NCI-H1417 treated with DMSO at 0.1 percent for 48 hours (cell line): ENCODE measurements around the gene ANO2.

Source experiments
- DNase-seq: peaks from one replicate; lab custom pipeline; 2025; lab: John Stamatoyannopoulos, UW

The ANO2 gene

DNA sequence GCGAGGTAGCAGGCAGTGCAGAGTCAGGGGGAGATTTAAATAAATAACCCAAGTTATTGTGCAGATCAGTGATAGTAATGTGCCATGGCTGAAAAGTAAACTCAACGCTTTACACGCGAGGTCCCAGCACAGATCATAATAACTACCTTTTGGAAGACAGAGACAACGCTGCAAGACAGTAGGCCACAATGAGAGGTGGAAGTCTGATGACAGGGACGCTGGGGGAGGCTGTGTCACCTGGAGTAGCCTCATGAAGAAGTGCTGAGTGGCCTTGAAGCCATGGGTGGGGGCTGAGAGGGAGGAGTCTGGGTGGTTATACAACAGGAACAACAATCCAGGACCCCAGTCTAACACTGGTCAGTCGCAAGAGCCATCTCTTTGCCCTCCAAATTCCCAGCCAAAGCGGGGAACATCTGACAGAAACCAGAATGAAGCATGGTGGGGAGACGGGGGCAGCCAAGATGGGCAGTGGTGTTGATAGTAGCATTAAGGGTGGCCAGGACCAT, 28.2 kb downstream of the ANO2 start:
- DNase-seq, result no peak

DNA sequence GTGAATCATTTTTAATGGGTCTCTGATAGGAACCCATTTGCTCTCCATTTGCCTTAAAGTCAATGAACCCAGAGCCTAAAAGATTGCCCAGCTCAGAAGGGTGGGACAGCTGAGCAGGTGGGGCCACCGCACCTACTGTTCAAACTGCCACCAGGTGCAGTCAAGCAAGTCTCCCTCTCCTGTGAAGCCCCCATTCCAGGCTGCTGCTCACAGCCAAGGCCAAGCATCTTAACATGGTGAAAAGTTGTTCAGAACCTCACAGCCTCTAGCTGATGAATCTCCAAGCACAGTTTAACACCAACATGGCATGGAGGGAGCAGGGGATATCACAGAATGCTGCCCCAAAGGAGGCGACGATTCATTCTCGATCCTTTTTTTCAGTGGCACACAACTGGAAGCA, 29.5 kb downstream of the ANO2 start:
- no peak for DNase-seq

DNA sequence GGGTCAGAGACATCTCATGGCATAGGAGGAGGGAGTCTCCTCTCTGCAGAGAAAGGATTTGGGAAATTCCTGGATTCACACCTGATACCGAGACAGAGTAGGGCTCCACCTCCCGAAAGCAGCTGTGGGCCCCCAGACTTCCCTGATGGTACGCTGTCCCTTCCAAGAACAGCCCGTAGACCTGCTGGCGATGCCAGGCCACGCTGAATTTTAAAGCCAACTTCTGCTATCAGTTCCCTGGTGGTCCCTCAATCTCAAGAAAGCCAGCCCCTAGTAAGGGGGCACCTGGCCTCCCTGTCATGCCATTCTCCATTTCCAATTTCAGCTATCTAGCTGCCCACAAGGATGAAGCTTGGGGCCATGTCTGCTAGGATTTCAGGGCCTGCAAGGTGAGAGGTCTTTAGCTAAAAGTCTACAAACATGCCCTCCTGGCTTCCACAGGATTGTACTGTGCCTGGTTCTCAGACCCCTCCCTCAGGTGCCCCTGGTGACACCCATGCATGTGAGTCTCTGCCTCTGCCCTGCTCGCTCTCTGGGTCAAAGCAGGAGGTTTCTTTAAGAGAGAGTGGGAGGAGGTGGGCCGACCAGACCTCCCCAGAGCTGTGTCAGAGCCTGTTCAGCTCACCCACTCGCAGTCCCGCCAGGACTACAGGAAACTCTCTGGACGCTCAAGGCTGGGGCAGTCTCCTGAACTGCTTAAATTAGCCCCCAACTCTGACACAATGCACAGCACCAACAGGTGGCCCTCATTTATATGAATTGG, 30.5 kb downstream of the ANO2 start:
- no peak for DNase-seq

DNA sequence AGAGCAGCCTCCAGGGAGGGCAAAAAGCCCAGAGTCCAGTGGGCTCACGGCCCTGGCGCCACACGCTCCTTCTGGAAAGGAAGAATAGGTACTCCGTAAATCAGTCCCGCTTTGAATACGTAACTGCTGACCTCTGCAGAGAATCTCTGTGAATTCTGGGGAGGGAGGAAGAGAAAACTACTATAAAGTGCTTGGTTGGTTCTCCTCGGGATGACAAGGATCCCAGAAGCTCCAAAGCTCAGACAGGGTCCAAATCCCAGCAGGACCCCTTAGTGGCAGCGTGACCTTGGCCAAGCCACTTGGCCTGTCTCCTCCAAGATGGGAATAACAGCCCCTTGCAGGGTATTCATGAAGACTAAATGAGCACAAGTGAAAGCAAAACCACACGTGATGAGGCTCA, 31.7 kb downstream of the ANO2 start:
- no peak for DNase-seq

DNA sequence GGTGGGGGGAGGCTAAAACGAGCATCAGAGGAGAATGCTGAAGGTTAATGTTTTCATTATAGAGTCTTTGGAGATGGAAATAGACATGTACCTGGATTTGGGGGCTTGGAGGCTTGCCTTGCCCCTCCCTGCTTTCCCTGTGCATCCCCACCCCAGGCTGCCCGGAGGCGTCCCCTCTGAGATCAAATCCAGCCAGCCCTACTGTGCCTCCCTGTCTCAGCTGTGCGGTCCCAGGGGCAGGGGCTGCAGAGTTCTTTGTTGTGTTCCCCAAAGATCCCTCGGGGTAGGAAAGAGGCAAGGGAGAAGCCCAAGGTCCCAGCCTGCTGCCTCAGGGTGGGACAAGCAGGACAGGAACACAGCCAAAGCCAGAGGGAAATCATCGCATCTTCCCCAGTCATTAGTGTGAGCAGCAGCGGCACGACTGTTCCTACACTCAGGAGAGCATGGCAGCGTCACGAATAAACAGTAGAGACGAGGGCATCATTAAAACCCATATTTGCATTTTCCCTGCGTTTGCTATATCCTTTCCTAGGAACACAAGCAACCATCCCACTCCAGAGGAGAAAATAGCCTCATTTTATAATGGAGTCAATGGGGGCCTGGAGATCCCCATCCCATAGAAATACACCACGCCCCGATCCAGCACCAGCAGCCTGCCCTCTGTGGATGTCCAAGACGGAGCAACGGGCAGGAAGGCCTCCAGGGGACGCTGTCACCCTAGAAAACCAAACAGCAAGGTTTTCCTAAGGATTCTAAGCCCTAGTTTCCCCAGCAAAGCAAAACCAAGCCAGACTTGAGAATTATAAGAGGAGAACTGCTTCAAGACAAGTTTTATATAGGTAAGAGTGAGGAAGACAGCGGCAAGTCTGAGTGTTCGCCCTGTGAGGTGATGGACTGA, 32.4 kb downstream of the ANO2 start:
- DNase-seq, result no peak

DNA sequence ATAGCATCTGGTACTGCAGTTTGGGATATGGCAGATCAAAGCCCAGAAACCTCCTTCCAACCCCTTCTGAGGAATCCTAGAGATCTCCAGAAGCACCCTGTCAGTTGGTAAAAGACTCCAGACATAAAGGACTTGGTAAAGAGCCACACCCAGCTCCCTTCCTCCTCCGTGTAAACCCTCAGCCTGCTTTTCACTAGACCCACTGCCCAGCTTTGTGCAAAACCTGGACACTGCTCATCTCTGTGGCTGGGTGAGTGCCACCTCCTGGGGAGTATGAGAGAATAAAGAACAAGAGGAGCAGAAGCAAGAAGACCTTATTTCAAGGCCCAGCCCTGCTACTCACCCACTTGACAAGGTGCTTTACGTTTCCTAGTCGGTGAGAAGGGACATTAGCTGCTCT, 33.0 kb downstream of the ANO2 start:
- no peak for DNase-seq

DNA sequence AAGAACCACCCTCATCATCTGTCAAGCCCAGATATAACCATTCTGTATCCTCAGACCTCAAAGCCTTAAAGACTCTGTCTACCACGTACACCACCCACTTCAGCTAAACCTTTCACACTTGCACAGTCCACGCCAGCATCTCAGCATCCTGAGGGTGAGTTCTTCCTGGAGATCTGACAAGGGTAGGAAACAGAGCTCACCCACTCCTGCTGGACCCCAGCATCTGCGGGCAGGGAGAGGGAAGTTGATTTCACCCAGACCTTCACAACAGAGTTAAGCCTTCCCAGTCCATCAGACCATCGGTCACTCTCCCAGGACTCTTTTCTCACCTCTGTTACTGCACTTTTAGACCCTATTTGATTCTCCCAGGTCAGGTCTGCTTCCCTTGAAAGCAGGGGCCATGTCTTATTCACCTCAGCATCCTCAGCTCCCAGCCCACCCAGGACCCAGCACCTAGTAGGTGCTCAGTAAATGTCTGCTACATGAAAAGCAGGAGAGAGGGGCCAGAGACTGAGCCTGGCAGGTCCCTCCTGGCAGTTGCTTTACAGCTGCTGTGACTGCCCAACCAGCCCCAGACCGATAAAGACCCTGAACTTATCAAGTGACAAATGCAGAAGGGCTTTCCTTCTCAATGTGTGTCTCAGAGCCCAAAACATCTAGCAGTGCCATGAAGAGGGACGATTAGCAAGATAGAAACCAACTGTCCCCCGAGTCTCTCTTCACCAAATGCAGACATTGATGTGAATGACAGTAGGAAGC, 34.1 kb downstream of the ANO2 start:
- DNase-seq, result no peak

DNA sequence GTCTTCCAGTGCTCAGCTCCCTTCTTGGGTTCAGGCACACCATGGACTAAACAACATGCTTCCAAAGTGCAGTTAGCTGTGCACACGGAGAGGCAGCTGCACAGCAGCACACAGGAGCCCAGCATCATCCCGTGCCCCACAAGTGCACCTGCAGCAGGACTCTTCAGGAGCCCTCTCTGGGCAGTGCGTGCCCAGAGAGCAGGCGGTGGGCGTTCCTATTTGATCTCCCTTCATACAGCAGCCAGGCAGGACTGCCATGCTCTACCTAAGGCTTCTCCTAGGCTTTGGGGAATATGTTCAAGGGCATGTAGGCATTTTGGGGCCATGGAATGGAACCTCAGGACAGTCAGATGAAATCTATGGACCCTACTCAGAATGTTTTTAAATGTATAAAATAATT, 35.5 kb downstream of the ANO2 start:
- DNase-seq, result no peak

DNA sequence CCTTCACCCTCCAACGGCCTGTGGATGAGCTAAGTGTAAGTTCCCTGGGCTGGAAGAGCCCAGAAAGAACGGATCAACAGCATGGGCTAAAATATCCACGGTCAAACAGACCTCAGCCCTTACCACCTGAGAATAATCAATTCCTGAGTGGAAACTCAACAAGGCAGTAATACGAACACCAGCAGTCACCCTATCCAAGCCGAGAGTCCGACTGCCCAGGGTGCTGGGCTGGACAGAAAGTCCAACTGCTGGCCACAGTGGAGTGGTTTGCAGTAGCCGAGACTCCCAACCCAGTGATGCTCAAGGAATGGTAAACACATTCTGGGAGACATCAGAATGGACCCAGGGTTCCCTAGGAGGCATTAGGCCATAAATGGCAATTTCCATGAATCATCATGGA, 36.8 kb downstream of the ANO2 start:
- DNase-seq, result no peak

DNA sequence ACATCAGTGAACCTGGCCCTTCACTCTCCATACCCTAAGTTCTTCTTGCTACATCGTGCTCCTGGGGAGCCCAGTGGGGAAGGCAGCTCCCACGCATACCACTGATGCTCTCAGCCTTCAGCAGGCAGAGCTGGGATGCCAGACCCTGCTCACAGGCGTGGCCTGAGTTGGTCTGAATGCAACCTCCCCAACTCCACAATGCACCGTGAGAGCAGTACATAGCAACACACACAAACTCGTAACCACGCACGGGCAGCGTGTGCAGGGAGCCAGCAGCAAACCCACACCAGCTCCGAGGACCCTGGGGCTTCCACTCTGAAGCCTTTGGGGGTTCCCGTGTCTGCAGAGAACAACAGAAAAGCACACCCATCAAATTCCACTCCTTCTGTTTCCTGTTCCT, 37.3 kb downstream of the ANO2 start:
- no peak for DNase-seq

DNA sequence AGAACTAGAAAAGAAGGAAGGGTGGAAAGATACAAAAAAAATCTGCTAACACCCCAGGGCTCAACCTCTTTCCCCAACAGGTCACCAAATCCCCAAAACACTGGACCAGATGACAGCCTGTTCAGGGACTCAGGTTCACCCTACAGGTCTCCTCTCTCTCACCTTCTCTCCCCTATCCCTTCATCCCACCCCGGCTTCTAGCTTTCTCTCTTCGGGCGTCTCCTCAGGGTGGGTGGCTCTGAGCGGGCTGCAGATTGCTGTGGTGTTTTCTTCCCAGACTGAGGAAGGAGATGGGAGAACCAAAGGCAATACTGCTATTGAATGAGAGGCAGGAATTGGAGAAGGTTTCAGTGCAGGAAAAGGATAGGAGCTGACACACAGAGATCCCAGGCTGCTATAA, 39.3 kb downstream of the ANO2 start:
- DNase-seq, result no peak

DNA sequence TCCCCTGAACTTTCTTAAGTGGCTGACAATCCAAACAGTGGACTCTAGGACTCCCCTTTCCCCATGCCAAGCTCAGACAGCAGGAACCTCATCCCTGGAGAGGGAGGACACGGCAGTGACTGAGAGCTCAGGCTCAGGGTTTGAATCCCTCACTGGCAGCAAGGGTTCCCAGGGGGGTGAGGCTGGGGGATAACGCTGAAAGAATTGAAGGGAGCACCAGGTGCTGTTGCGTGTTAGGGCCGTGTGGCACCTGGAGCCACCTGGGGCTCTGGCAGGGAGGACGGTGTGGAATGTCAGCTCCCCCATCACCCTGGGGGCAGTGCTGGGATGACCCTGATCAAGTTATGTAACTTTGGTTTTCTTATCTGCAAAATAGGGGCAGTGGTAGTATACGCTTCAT, 40.1 kb downstream of the ANO2 start:
- DNase-seq, result no peak

DNA sequence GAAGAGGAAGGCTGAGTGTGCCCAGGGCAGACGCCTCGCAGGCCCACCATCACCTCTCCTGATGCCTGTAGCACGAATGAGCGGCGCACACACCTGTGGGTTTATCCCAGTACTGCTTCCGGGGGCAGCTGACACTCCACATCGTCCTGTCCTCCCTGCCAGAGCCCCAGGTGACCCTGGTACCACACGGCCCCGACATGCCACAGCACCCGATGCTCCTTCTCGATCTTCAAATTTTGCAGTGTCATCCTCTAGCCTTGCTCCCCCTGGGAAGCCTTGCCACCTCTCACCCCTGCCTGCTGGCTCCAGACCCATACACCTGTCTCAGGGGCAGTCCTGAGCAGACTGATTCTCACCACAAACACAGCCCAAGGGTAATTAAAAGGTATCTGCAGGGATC, 40.6 kb downstream of the ANO2 start:
- DNase-seq, result no peak

DNA sequence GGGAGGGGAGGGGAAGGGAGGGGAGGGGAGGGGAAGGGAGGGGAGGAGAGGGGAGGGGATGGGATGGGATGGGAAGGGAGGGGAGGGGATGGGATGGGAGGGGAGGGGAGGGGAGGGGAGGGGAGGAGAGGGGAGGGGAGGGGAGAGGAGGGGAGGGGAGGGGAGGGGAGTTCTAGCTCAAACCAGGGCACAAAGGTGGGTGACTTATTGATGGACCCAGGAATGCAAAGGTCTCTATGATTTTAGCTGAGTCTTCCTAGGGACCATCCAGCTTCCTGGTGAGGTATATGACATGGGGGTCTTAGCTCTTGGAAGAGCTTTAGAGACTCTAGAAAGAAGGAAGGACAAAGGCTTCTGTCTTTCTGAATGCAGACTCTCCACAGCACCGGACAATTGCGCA, 42.3 kb downstream of the ANO2 start:
- no peak for DNase-seq

DNA sequence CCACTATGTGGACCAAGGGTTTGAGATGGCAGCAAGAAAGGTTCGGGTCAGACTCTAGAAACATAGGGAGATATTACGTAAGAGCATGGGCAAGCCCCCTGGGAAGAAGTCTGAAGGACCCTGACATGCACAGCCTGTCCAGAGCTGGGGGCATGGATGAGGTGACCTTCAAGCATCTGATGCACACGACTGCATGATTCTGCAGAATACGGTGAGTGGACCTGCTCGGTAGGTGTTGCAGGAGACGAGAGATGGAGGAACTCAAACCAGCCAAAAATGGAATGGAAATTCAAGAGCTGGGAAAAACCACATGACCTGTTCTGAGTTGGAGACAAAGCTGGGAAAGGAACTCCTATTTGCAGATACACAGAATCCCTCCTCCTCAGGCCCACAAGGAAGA, 43.6 kb downstream of the ANO2 start:
- DNase-seq, result no peak

DNA sequence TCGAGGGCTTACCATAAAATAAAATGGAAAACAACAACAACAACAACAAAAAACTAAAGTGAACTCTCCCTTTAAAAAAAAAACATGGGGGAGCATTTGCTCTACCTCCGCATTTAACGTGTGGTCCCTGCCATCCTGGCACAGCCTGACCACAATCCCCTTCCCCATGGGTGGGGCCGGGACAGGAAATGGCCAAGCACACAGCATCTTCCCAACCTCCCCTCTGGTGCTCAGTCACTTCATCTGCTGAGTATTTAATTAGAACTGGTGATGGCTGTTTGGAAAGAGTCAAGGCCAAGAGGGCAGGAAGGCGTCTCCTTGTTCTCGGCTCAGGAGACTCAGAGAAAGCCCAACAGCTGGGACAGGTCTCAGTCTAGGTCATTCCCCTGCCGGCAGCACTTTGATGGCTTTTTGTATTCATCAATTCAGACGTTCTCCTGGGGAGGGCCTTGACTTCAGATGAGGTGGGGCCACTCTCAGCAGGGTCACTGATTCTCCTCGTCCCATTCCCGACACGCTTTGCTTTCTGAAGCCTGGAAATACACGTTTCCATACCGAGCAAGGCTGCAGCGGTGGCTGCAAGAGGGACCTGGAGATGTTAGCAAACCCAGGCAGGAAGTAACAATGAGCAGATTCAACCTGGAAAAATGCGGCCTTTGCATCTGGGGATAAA, 44.4 kb downstream of the ANO2 start:
- no peak for DNase-seq

DNA sequence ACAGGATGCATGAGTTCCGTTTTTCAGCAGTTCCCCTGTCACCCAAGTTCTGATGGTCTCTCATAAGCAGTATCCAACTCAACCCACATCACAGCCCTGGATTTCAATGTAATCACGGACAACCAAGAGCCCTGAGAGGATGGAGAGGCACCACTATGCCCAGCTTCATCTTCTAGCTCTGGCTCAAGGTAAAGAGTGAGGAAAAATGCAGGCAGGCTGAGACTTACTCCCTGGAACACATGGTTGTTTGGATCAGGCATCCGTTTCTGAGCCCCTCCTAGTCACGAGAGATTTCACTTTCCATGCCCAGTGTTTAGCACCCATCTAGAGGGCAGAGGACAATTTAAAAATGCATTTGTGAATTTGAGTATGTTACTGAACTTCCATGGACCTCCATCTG, 45.0 kb downstream of the ANO2 start:
- DNase-seq, result no peak

DNA sequence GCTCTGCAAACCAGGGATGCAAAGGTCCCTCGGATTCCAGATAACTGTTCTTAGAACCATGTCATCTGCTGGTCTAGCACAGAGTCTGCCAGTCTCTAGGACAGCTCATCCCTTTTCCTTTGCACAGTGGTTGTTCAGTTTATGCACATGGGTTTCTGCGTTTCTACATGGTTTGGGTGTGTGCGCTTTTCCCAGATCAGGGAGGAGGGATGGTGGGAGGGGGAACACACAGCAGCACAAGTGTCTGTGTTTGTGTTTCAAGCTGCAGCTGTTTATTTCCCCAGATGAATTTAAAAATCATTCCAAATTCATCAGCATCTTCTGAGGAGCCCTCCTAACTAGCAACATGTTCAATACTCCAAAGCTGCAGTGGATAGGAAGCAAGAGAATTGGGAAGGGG, 45.4 kb downstream of the ANO2 start:
- DNase-seq, result no peak

DNA sequence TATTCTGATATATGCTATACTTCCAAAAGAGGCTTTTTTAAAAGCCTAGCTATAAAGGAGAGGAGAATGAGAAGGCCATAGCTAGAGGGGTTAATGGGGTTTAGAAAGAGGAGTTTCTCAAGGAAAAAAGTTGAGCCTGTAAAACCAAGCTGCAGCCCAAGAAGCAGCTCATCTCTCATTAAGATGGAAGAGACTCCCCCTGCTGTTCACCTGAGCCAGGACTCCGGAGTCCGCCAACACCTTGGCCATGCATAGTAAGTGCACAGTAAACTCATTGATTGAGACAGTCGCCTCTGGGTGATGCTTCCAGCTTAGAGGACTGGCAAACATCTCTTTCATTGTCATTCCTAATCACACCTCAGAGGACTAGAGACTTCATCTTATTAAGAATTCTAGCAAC, 46.2 kb downstream of the ANO2 start:
- no peak for DNase-seq

DNA sequence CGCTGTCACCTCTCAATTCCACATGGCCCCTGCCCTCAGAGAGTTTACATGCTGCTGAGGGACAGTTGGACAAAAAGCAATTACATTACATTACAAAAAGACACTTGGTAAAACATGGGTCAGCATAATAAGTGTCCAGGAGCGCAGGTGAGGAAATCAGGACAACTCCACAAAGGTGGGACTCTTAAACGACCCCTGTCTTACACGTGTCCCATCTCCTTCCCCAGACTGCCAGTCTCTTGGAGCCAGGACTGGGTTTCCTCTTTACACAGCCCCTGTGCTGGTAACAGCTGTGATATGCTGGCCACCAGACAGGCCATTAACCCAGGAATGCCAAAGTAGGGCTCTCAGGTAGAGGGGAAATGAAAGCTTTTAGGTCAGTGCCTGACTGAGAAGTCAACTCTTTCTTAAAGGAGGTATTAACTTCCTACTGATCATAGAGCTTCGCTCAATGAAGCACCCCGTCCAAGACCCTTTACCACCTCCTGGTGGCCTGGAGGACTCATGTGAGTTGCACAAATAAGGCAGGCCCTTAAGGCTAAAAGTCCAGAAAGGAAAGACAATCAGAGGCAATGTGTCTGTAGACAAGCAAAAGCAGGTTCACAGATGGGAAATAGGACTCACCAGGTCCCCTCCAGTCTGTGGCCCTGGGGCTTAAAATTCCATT, 55.5 kb downstream of the ANO2 start:
- DNase-seq, result no peak

DNA sequence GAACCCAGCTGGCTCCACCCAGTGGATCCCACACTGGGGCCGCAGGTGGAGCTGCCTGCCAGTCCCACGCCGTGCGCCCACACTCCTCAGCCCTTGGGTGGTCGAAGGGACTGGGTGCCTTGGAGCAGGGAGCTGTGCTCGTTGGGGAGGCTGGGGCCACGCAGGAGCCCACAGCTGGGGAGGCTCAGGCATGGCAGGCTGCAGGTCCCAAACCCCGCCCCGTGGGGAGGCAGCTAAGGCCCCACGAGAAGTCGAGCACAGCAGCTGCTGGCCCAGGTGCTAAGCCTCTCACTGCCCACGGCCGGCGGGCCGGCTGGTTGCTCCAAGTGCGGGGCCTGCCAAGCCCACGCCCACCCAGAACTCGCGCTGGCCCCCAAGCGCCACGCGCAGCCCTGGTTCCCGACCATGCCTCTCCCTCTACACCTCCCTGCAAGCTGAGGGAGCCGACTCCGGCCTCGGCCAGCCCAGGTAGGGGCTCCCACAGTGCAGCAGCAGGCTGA, 56.2 kb downstream of the ANO2 start:
- no peak for DNase-seq
